Pancreas (tissue), 10 donors: ENCODE measurements around the gene AGFG2. TPM values are rescaled to one million over a fixed set of nuclear protein-coding genes. Genes with fewer than 3 reads are reported as not detected.
"Not testable (repeated sequence)": the region's sequence is repeated elsewhere in the genome, so short reads cannot be mapped to it uniquely, and the experiment has no call there.

ENCODE experiments used
- ATAC-seq, 4 donors: fragments of 200-7000 bp; cut with Tn5 transposase; one replicate each; pipeline versions ENCODE4 v1.8.0 to v1.9.1; 2020; ENCODE audit warnings: mild to moderate bottlenecking in 4 of 4, moderate library complexity in 4 of 4
- DNase-seq, 6 donors: peaks; one replicate each; pipeline ENCODE4 v3.0.0-alpha.2; 2020
- FAIRE-seq: peaks from 2 replicates; lab custom pipeline; 2012; peaks lifted over from hg19 to GRCh38; lab: Jason Lieb, UNC
- H3K27ac ChIP-seq, 4 donors: fragments of 200-600 bp; sonication (generic); 1 replicate in 3 of 4; 2 replicates in 1 of 4; pipeline versions ENCODE4 v1.5.0 to v1.8.0; 2020
- H3K27me3 ChIP-seq, 4 donors: fragments of 200-600 bp; one replicate each; pipeline ENCODE4 v1.8.0; 2021
- H3K36me3 ChIP-seq, 3 donors: fragments of 200-600 bp; sonication (generic) in 1 of 3; one replicate each; pipeline versions ENCODE4 v1.5.0 to v1.8.0; 2020 to 2021
- H3K4me1 ChIP-seq, 3 donors: fragments of 200-600 bp; one replicate each; pipeline ENCODE4 v1.8.0; 2021
- H3K4me3 ChIP-seq, 4 donors: fragments of 200-600 bp; sonication (generic) in 2 of 4; one replicate each; pipeline versions ENCODE4 v1.5.0 to v1.8.0; 2020 to 2021
- H3K9me3 ChIP-seq, 4 donors: fragments of 200-600 bp; one replicate each; pipeline ENCODE4 v1.8.0; 2021
- CTCF ChIP-seq, 4 donors: fragments of 200-600 bp; sonication (generic) in 3 of 4; IDR thresholded peaks; one replicate each; pipeline versions ENCODE4 v1.5.0 to v1.8.0; 2021; ENCODE audit warnings: antibody characterized with exemption in 4 of 4
- WGBS, 2 donors: extraction: QIAGEN DNeasy Blood & Tissue Kit; methylation state at CpG; one replicate each; pipeline ENCODE4 v1.1.7; 2013; 5-methylcytosine and 5-hydroxymethylcytosine counted together
- intact Hi-C, 3 donors: fragments of 100-400 bp; cut with DNase I; formaldehyde crosslinking; loops; one replicate each; pipeline versions ENCODE4 v1.11.1 to v1.14.2; 2022
- polyA plus RNA-seq, 2 donors: library from polyadenylated mRNA; stranded (reverse); fragments of 200-250 nt; gene quantifications; one replicate each; pipeline ENCODE4 v1.2.3, GENCODE V29; 2013
- total RNA-seq, 6 donors: library from RNA; stranded (reverse); fragmentation: NEBNext Ultra II Directional in 4 of 6; extraction: Animal tissue kit (Norgen Biotek cat#: 25700) in 4 of 6; gene quantifications; one replicate each; pipeline versions ENCODE4 v1.2.1 to v1.2.4, GENCODE V29; 2021 to 2023
- donor health status: healthy with polysubstance abuse.
- donor health status: DM: no; HTN: no; CAD: no; lungs with moderate emphysema.
- donor health status: DM: no; HTN: no; CAD: no.
- donor health status: control.
- donor health status: control.
- donor health status: Bipolar disorder and iron deficiency.
- donor health status: DM: yes; HTN: yes; CAD: no.
- donor health status: DM: no; HTN: no; CAD: no.
- donor health status: DM: no; HTN: no; CAD: no.
- donor health status: DM: yes; HTN: yes; CAD: no.

The AGFG2 gene
- total and polyA plus RNA-seq, 8 donors: 13.6 to 41.0 (median 24.6) TPM

- Histone ChIP-seq H3K9me3 (no peaks in the 10 kb centered on the region), H3K36me3 (no peaks in the 10 kb centered on the region), H3K4me1 (no peaks in the 10 kb centered on the region), H3K4me3 (no peak overlapping the region), H3K27ac (no peak overlapping the region), H3K27me3 (no peaks in the 10 kb centered on the region)
- 32 to 33% methylated on average over 1 of the region's 1 CpG for WGBS, 2 donors
- ATAC-seq (no peak), FAIRE-seq (no peak), DNase-seq (no peak)
- no peak for TF ChIP-seq CTCF (IDR thresholded peaks at IDR 0.05)
- intact Hi-C loops: no loop called here
Measured at GRCh38 chr7:100520138-100520537, 18.9 kb upstream of the AGFG2 start.

GRCh38 chr7:100521076-100521475, 17.9 kb upstream of the AGFG2 start:
- intact Hi-C loops: no loop called here
- no peak for ATAC-seq
- no peaks in the 10 kb centered on the region for H3K4me1 ChIP-seq
- H3K4me3 ChIP-seq: no peak overlapping the region
- FAIRE-seq: no peak
- no peak for TF ChIP-seq CTCF (IDR thresholded peaks at IDR 0.05)
- H3K27me3 ChIP-seq: no peaks in the 10 kb centered on the region
- DNase-seq: no peak
- H3K27ac ChIP-seq: no peak overlapping the region
- no peaks in the 10 kb centered on the region for H3K36me3 ChIP-seq
- 72 to 75% methylated on average over 2 of the region's 2 CpGs for WGBS, 2 donors
- no peaks in the 10 kb centered on the region for H3K9me3 ChIP-seq

- DNase-seq, H3K27ac ChIP-seq, H3K4me1 ChIP-seq, H3K9me3 ChIP-seq, H3K27me3 ChIP-seq, ATAC-seq, H3K36me3 ChIP-seq, FAIRE-seq, H3K4me3 ChIP-seq, intact Hi-C loops: not testable (repeated sequence)
- 55 to 61% methylated on average over 2 of the region's 3 CpGs for WGBS, 2 donors
Measured at GRCh38 chr7:100521909-100522593, 17.0 kb upstream of the AGFG2 start.

- FAIRE-seq, ATAC-seq, intact Hi-C loops, H3K4me3 ChIP-seq, H3K27me3 ChIP-seq, H3K36me3 ChIP-seq, H3K4me1 ChIP-seq, H3K9me3 ChIP-seq, H3K27ac ChIP-seq: not testable (repeated sequence)
- DNase-seq: peak in 1 of 6 donors; percentile 56
- WGBS, 2 donors: 84 to 90% methylated on average over 2 to 31 of the region's 34 CpGs
Measured at GRCh38 chr7:100523192-100523591, 15.8 kb upstream of the AGFG2 start.

- H3K27me3 ChIP-seq, H3K36me3 ChIP-seq, FAIRE-seq, H3K27ac ChIP-seq, H3K4me1 ChIP-seq, DNase-seq, ATAC-seq, H3K9me3 ChIP-seq, intact Hi-C loops, H3K4me3 ChIP-seq: not testable (repeated sequence)
- WGBS, 2 donors: 54 to 62% methylated on average over 12 of the region's 12 CpGs
Measured at GRCh38 chr7:100528108-100528866, 10.7 kb upstream of the AGFG2 start.

- ATAC-seq (no peak), DNase-seq (no peak), FAIRE-seq (no peak)
- H3K27me3 ChIP-seq: no peaks in the 10 kb centered on the region
- H3K36me3 ChIP-seq: no peaks in the 10 kb centered on the region
- WGBS, 2 donors: 86 to 92% methylated on average over 14 of the region's 14 CpGs
- no peaks in the 10 kb centered on the region for H3K9me3 ChIP-seq
- H3K27ac ChIP-seq: no peak overlapping the region
- TF ChIP-seq CTCF (IDR thresholded peaks at IDR 0.05): no peak
- H3K4me3 ChIP-seq: no peak overlapping the region
- H3K4me1 ChIP-seq: no peaks in the 10 kb centered on the region
- intact Hi-C loops: loop anchor here in 1 of 3 donors (10.0 kb wide), 1 partner anchor 48 kb away; the partner anchor contains the start of gene NYAP1
Measured at GRCh38 chr7:100532165-100533022, 6.6 kb upstream of the AGFG2 start.

- 84 to 90% methylated on average over 9 of the region's 9 CpGs for WGBS, 2 donors
- H3K4me1 ChIP-seq: peaks cover 6 to 15% (median 9%) of the 10 kb centered on the region in 3 donors
- intact Hi-C loops: loop anchor here in 1 of 3 donors (10.0 kb wide), 1 partner anchor 51 kb away; the partner anchor contains the start of gene NYAP1
- FAIRE-seq, H3K36me3 ChIP-seq, H3K27ac ChIP-seq, ATAC-seq, H3K27me3 ChIP-seq, H3K4me3 ChIP-seq, DNase-seq, H3K9me3 ChIP-seq: not testable (repeated sequence)
Measured at GRCh38 chr7:100535982-100536381, 3.0 kb upstream of the AGFG2 start.

- peaks cover 13 to 19% (median 16%) of the 10 kb centered on the region in 3 donors for H3K4me1 ChIP-seq
- not testable (repeated sequence) for H3K27ac ChIP-seq, FAIRE-seq, H3K36me3 ChIP-seq, H3K9me3 ChIP-seq, H3K4me3 ChIP-seq, ATAC-seq, H3K27me3 ChIP-seq, DNase-seq
- intact Hi-C loops: loop anchor here in 1 of 3 donors (10.0 kb wide), 1 partner anchor 52 kb away; the partner anchor contains the start of gene NYAP1
- WGBS, 2 donors: 82 to 85% methylated on average over 2 of the region's 2 CpGs
Measured at GRCh38 chr7:100536695-100537094, 2.3 kb upstream of the AGFG2 start.
